Measurements from ENCODE around the gene SEZ6L.

- TF ChIP-seq CTCF (IDR thresholded peaks at IDR 0.05; ENCODE audit: low read length) (no peak), EZH2 (IDR thresholded peaks at IDR 0.05; ENCODE audit: borderline replicate concordance, low read length) (no peak)
Observed at GRCh38 chr22:26383968-26384556, 214.8 kb downstream of the SEZ6L start.
